Measurements from ENCODE around the gene NOL8.

NOL8 gene

GRCh38 chr9:92325269-92325990 lies at the start of gene NOL8, which contains the start of gene CENPP (continued):
- TF ChIP-seq ZNF112 (tag by site-specific recombination; IDR thresholded peaks at IDR 0.05) (no peak), ZNF707 (tag by site-specific recombination; IDR thresholded peaks at IDR 0.05) (no peak), SP3 (tag by site-specific recombination; IDR thresholded peaks at IDR 0.05) (peak; percentile 79), WT1 (tag by site-specific recombination; IDR thresholded peaks at IDR 0.05) (0 out of 2 replicates have a peak, but pooled peaks have one; percentile 21), ZNF692 (tag by site-specific recombination; IDR thresholded peaks at IDR 0.05) (peak; percentile 93), ZNF362 (tag by site-specific recombination; IDR thresholded peaks at IDR 0.05) (peak; percentile 100), ZNF677 (tag by site-specific recombination; IDR thresholded peaks at IDR 0.05) (no peak), ZNF221 (tag by site-specific recombination; IDR thresholded peaks at IDR 0.05; ENCODE audit: borderline replicate concordance) (no peak), ZNF211 (tag by site-specific recombination; IDR thresholded peaks at IDR 0.05; ENCODE audit: low read depth) (no peak), PRDM2 (tag by site-specific recombination; IDR thresholded peaks at IDR 0.05; ENCODE audit: borderline replicate concordance) (peak; percentile 88; the same call in 1 of the 2 replicates), ZBTB48 (tag by site-specific recombination; IDR thresholded peaks at IDR 0.05) (peak; percentile 84), ZNF555 (tag by site-specific recombination; conservative IDR thresholded peaks at IDR 0.05) (no peak), EGR2 (tag by site-specific recombination; IDR thresholded peaks at IDR 0.05; ENCODE audit: low read depth) (peak; percentile 83), SALL2 (tag by site-specific recombination; IDR thresholded peaks at IDR 0.05; ENCODE audit: borderline replicate concordance) (peak; percentile 90), ZNF350 (tag by site-specific recombination; IDR thresholded peaks at IDR 0.05) (no peak), ZNF426 (tag by site-specific recombination; IDR thresholded peaks at IDR 0.05) (no peak), IKZF3 (tag by site-specific recombination; IDR thresholded peaks at IDR 0.05) (no peak), YY1 (tag by site-specific recombination; IDR thresholded peaks at IDR 0.05) (peak; percentile 70), ZNF48 (tag by site-specific recombination; IDR thresholded peaks at IDR 0.05) (no peak), REST (tag by site-specific recombination; IDR thresholded peaks at IDR 0.05) (peak; percentile 59; the same call in 1 of the 2 replicates), ZNF837 (tag by site-specific recombination; IDR thresholded peaks at IDR 0.05) (no peak), ZNF311 (tag by site-specific recombination; IDR thresholded peaks at IDR 0.05; ENCODE audit: borderline replicate concordance) (no peak), ZNF132 (tag by site-specific recombination; IDR thresholded peaks at IDR 0.05; ENCODE audit: borderline replicate concordance) (no peak), ZNF138 (tag by site-specific recombination; IDR thresholded peaks at IDR 0.05; ENCODE audit: borderline replicate concordance) (no peak), KLF9 (tag by site-specific recombination; IDR thresholded peaks at IDR 0.05; ENCODE audit: low read depth) (peak; percentile 76)
- TF ChIP-seq, protein P1, sequence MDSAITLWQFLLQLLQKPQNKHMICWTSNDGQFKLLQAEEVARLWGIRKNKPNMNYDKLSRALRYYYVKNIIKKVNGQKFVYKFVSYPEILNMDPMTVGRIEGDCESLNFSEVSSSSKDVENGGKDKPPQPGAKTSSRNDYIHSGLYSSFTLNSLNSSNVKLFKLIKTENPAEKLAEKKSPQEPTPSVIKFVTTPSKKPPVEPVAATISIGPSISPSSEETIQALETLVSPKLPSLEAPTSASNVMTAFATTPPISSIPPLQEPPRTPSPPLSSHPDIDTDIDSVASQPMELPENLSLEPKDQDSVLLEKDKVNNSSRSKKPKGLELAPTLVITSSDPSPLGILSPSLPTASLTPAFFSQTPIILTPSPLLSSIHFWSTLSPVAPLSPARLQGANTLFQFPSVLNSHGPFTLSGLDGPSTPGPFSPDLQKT (IDR thresholded peaks at IDR 0.05; ENCODE audit: borderline replicate concordance, low read depth, low read length): no peak

All from HEK293 (cell line).